Ishikawa (cell line): Measurements from ENCODE around the gene RGS6.

ENCODE experiments used
- CEBPB ChIP-seq: IDR thresholded peaks from 2 replicates; pipeline ENCODE4 v1.6.1; 2012
- CREB1 ChIP-seq: IDR thresholded peaks from 2 replicates; pipeline ENCODE4 v1.6.1; 2012; ENCODE audit warnings: low read depth
- EGR1 ChIP-seq: IDR thresholded peaks from 2 replicates; pipeline ENCODE4 v1.6.1; 2012
- EP300 ChIP-seq: IDR thresholded peaks from 2 replicates; pipeline ENCODE4 v1.6.1; 2012; ENCODE audit warnings: borderline replicate concordance
- FOXM1 ChIP-seq: IDR thresholded peaks from 2 replicates; pipeline ENCODE4 v1.6.1; 2012; ENCODE audit warnings: low read depth, borderline replicate concordance
- NFIC ChIP-seq: IDR thresholded peaks from 2 replicates; pipeline ENCODE4 v1.6.1; 2012
- RAD21 ChIP-seq: IDR thresholded peaks from 2 replicates; pipeline ENCODE4 v1.6.1; 2012; ENCODE audit warnings: low read depth
- TAF1 ChIP-seq: IDR thresholded peaks from 2 replicates; pipeline ENCODE4 v1.6.1; 2012; ENCODE audit warnings: low read depth, mild to moderate bottlenecking
- TCF12 ChIP-seq: IDR thresholded peaks from 2 replicates; pipeline ENCODE4 v1.6.1; 2012; ENCODE audit warnings: low read depth
- TEAD4 ChIP-seq: IDR thresholded peaks from 2 replicates; pipeline ENCODE4 v1.6.1; 2012
- YY1 ChIP-seq: IDR thresholded peaks from 2 replicates; pipeline ENCODE4 v1.6.1; 2012; ENCODE audit warnings: low read depth
- ZBTB7A ChIP-seq: IDR thresholded peaks from 2 replicates; pipeline ENCODE4 v1.6.1; 2012; ENCODE audit warnings: low read depth
- TF ChIP-seq, protein P1 (sequence below): IDR thresholded peaks from 2 replicates; pipeline ENCODE4 v1.6.1; 2012; ENCODE audit warnings: low read depth, mild to moderate bottlenecking
- TF ChIP-seq, protein P2 (sequence below): IDR thresholded peaks from 2 replicates; pipeline ENCODE4 v1.6.1; 2012
- TF ChIP-seq, protein P3 (sequence below): IDR thresholded peaks from 2 replicates; pipeline ENCODE4 v1.6.1; 2012

Gene RGS6

DNA sequence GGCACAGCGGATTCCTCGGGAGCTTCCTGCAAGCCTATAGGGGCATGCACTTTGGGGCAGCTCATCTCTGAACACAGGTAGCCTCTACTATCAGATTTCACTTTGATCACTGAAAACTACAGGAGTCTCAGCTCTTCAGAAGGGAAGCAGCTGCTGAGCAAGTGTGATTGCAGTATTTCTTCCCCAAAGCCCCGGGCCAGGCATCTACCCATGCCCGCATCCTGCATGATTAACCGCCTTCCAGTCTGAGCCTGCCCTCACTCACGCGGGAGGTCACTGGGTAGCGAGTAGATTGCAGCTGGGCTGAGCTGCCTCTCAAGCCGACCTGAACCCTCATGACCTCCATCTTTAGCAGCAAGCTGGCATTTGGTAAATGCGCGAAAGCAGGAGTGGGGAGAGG is 627.0 kb downstream of the RGS6 start:
- no peak for TF ChIP-seq RAD21
- no peak for TF ChIP-seq ZBTB7A
- TF ChIP-seq, protein P1, sequence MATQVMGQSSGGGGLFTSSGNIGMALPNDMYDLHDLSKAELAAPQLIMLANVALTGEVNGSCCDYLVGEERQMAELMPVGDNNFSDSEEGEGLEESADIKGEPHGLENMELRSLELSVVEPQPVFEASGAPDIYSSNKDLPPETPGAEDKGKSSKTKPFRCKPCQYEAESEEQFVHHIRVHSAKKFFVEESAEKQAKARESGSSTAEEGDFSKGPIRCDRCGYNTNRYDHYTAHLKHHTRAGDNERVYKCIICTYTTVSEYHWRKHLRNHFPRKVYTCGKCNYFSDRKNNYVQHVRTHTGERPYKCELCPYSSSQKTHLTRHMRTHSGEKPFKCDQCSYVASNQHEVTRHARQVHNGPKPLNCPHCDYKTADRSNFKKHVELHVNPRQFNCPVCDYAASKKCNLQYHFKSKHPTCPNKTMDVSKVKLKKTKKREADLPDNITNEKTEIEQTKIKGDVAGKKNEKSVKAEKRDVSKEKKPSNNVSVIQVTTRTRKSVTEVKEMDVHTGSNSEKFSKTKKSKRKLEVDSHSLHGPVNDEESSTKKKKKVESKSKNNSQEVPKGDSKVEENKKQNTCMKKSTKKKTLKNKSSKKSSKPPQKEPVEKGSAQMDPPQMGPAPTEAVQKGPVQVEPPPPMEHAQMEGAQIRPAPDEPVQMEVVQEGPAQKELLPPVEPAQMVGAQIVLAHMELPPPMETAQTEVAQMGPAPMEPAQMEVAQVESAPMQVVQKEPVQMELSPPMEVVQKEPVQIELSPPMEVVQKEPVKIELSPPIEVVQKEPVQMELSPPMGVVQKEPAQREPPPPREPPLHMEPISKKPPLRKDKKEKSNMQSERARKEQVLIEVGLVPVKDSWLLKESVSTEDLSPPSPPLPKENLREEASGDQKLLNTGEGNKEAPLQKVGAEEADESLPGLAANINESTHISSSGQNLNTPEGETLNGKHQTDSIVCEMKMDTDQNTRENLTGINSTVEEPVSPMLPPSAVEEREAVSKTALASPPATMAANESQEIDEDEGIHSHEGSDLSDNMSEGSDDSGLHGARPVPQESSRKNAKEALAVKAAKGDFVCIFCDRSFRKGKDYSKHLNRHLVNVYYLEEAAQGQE: no peak
- no peak for TF ChIP-seq NFIC
- no peak for TF ChIP-seq CREB1
- no peak for TF ChIP-seq EP300
- TF ChIP-seq, protein P2, sequence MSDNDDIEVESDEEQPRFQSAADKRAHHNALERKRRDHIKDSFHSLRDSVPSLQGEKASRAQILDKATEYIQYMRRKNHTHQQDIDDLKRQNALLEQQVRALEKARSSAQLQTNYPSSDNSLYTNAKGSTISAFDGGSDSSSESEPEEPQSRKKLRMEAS: no peak
- no peak for TF ChIP-seq TAF1
- no peak for TF ChIP-seq YY1
- no peak for TF ChIP-seq TCF12
- TF ChIP-seq FOXM1: no peak
- TF ChIP-seq CEBPB: no peak
- TF ChIP-seq, protein P3, sequence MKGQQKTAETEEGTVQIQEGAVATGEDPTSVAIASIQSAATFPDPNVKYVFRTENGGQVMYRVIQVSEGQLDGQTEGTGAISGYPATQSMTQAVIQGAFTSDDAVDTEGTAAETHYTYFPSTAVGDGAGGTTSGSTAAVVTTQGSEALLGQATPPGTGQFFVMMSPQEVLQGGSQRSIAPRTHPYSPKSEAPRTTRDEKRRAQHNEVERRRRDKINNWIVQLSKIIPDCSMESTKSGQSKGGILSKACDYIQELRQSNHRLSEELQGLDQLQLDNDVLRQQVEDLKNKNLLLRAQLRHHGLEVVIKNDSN: no peak
- no peak for TF ChIP-seq TEAD4
- TF ChIP-seq EGR1: no peak

DNA sequence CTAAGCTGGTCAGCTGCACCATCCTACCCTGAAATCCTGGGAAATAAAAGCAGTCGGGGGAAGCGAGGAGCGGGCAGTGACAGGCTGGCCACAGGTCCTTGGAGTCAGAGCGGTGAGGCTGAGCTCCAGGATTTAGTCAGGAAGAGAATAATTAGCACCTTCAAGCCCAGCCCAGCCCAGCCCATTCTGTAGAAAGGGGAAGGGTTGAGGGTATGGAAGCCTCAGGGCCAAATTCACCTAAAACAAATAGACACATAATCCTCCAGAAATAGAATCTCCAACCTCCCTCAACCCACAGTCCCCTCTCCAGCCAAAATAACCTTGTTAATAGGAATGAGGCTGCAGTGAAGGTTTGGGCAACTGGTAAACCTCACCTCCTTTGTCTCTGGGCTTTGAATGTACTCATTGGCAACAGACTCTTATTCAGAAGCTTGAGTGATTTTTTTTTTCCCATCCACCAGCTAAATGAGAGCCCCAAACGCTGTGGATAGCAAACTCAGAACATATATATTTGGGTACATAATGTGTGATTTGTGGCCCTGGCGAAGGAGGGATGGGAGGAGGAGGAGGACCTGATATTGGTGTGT is 627.5 kb downstream of the RGS6 start:
- TF ChIP-seq EGR1: no peak
- no peak for TF ChIP-seq TEAD4
- no peak for TF ChIP-seq RAD21
- TF ChIP-seq FOXM1: no peak

DNA sequence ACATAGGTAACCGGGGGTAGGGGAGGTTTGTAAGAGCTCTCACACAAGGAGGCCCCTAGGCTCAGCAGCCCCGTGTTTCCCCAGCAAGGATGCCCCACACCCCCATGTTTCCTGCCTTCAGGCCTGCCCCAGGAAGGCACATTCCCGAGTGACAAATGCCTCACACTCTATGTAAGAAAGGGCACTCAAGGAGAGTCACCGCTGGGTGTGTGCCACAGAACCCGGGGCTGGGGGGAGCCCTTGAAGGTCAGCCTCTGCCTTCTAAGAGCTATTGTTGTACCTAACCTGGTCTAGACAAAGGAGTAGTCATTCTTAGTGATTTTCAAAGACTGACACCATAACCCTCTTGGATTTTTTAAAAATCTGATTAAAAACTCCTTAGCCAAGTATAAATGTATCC is 628.1 kb downstream of the RGS6 start:
- TF ChIP-seq, protein P2: no peak
- TF ChIP-seq NFIC (no peak), TCF12 (no peak), RAD21 (no peak), CEBPB (no peak), CREB1 (no peak), EP300 (no peak)
- TF ChIP-seq, protein P1: no peak

DNA sequence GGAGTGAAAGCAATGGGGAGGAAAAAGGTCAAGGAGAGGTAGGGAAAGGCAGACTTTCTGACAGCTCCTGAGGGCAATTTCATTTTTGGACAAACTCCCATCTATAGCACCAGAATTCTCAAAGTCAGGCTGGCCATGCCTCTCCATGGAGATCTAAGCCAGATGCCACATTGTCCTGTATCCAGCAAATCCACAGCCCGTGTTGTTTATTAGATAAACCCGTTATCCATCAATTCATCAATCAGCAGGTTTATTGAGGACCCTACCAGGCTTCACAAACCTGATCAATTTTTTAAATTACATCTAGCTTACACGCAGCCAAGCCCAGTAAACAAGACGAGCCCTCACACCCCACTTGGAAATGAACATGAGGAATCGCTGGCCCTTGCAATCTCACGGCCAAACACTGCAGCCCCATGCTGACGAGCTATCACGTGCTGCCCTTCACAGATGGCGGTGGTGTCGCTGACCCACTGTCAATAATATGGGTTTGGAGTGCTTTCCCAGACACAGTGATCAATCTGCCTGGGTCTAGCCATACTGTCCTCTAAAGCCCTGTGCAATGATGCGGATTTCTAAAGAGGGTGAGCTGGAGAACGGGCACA is 628.8 kb downstream of the RGS6 start:
- TF ChIP-seq, protein P3: no peak
- TF ChIP-seq, protein P1: no peak
- TF ChIP-seq ZBTB7A (no peak), CEBPB (no peak), FOXM1 (no peak), RAD21 (no peak), TEAD4 (no peak), TAF1 (no peak), TCF12 (no peak)
